GM21381 (cell line): Measurements from ENCODE around the gene C1GALT1.
"Not testable (repeated sequence)": the region's sequence is repeated elsewhere in the genome, so short reads cannot be mapped to it uniquely, and the experiment has no call there.

Experiments
- ATAC-seq: cut with Tn5 transposase; IDR thresholded peaks from one replicate; pipeline ENCODE4 v1.9.1; 2021; ENCODE audit warnings: mild to moderate bottlenecking, moderate library complexity; ENCODE audit not compliant: unreplicated experiment

Gene C1GALT1

DNA sequence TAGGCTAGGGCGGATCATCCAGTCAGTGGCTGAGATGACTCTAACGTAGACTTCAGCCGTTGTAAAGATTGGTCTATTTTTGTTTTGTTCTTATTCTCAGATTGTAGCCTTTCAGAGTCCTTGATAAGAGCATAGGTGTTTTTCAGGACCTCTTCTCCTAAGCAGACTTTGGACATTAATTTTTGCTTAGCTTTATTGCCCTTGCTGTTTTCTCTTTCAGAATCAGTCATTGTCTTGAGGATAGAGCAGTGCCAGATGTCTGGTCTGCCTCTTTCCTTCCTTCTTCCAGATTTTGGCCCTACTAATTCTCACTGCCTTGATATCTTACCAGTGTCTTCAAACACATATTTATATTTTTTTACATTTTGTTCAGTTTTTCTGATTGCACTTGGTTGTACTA is 49.5 kb downstream of the C1GALT1 start:
- no peak for ATAC-seq

DNA sequence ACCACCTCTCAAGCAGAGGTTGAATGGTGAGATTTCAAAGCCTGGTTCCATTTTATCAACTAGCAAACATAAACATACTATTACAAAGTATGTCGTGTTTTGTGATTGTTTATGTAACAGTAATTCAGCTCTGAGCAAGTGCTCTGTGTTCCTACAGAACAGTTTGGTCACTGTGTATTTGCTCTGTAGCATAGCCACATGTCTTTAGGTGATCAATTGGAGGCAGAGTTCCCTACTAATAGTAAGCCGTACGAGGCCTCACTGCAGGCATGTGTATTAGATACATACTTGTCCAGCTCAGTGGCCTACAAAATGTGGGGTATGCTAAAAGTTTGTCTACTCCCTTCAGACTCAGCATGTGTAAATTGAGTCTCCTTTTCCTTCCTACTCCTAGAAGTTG is 53.0 kb downstream of the C1GALT1 start:
- no peak for ATAC-seq

DNA sequence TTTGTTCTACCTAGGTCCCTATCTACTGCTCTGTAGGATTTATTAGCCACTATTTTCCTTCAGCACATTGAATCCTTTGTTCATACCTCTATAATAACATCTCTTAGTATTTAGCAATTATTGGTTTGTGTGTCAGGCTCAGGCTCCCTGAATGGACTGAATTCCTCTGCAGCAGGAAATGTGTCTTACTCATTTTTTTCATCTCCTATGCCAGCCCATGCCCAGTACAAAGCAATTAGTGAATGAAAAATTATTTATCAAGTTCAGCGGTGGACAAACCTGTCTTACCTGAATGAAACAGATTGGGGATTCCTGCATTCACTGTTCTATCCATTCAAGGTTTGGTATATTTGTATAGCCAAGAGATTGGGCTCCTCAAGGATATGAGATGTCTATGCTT is 53.7 kb downstream of the C1GALT1 start:
- ATAC-seq: no peak

DNA sequence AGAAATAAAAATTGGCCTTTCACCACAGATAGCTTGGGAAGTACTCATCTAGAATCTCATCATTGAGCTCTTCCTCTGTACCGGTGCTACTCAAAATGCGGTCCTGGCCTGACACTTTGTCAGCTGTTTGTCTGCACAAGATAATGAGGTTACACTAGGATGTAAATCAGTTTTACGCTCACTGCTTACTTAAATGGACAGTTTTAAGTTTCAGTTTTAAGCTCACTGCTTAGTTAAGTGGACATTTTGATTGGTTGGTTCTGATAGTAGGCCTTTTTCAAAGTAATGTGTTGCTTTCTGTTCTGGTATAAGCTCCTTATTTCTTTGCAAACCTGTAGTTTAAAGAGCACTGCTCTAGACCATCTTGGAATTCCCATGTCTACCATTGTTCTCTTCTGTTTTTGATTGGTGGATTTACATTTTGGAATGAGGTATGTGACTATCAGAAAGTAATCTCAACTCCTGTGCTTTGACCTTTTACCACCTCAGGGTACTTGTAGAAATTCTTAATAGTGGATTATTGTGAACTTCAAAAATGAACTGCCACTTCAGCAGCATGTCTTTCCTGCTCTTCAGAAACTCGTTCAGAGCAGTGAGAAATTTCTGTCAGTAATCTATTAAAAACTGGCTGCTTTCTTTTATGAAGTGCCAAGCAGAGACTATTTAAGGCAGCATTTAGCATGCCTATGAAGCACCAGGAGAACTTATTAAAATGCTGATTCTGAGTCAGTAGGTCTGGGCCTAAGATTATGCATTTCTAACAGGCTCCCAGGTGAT is 55.0 kb downstream of the C1GALT1 start:
- no peak for ATAC-seq

DNA sequence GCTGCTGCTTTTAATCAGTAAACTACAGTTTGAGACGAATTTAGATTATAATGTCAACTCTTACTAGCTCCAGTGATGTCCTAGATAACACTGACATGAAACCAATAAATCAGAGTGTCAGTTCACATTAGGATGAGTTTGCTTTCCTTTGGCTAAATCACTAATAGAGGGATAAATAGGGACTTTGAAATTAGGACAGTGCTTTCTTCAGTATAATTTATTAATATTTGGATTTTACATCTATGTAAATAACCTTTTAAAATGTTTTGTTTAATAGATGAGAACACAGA is 55.6 kb downstream of the C1GALT1 start:
- ATAC-seq: no peak

DNA sequence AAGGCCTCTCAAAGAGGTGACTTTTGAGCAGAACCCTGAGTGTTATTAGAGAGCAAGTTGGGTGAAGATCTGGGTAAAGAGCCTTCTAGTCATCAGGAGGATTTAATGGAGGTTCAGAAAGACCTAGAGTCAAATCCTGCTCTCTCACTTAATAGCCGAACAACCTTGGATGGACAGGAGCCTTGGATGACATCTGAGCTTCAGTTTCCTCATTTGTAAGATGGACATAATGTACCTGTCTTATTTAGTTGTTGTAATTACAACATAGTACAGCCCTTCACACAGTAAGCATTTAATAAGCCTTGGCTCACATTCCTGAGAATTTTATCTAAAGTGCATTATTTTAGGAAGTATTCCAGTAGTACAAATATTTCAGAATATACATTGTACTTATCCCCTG is 57.0 kb downstream of the C1GALT1 start:
- no peak for ATAC-seq

DNA sequence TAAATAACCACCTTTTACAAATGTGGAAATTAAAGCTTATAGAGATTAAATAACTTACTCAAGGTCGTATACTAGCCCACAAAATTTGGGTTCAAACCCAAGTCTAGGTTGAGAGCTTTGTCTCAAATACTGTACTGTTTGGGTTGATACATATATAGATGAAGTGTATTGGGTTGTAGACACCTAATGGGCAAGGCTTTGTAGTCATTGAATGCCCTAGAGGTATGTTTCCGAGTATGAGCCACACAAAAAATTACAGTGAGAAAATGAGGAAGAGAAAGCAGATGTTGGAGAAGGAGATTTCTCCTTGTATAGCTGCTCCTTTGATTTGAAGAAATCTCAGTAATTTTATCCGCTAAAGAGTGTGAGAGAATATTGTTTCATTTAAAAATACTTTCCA is 60.6 kb downstream of the C1GALT1 start:
- ATAC-seq: no peak

DNA sequence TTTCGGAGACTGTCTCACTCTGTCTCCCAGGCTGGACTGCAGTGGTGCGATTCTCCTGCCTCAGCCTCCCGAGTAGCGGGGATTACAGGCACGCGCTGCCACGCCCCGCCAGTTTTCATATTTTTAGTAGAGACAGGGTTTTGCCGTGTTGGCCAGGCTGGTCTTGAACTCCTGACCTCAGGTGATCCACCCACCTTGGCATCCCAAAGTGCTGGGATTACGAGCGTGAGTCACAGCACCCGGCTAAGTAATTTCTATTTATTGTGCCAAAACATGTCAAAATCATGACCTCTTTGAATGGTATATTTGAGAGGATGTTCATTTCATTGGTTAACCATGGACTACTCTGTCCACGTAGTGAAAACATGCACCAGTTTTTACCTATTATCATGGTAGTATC is 62.9 kb downstream of the C1GALT1 start:
- not testable (repeated sequence) for ATAC-seq

DNA sequence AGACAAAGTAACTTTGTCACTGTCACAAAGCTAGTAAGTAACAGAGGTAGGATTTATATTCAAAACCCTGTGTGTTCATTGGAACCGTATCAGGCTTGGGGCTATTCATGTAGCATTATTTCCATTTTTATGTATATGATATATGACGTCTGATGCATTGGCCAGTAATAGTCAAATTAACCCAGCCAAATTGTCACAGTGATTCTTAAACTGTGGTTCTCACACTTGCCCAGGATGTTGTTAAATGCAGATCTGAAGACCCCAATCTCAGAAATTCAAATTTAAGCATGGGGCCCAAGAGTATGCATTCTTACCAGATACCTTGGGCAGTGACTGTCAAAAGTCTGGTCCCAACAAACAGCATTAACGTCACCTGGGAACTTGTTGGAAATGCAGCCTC is 63.9 kb downstream of the C1GALT1 start:
- ATAC-seq: no peak

DNA sequence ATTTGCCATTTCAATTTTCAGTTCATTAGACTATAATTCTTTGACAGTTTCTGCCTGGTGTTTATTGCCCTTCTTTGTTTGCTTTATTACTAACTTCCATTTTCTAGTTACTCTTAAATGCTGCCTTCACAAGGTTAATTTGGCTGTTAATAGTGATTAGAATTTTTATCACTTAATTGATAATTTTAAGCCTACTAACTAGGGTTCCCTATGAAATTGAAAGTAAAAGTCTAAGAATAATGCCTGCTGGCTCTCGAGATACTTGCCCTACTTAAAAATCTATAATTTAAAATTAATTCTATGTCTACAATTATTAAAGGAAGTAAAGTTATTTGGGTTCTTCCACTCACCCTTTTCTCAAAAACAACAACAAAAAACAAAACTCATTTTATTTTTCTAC is 65.3 kb downstream of the C1GALT1 start:
- ATAC-seq: no peak

DNA sequence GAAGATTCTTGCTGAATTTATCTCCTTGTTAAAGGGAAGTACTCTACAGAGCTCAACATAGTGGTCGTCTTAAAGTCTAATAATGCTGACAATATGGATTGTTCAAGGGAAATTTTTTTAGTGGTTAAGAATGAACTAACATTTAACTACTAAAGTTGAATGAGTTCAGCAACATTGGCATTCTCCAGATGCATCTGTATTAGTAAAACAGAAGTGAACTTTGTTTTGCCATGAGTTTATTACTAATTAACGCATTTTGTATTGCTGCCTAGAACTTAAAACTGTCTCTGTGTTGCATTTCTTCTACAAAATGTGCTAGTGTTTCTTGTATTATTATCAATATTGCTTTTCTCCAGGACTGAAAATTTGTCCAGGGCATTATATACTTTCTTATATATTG is 67.5 kb downstream of the C1GALT1 start:
- no peak for ATAC-seq

DNA sequence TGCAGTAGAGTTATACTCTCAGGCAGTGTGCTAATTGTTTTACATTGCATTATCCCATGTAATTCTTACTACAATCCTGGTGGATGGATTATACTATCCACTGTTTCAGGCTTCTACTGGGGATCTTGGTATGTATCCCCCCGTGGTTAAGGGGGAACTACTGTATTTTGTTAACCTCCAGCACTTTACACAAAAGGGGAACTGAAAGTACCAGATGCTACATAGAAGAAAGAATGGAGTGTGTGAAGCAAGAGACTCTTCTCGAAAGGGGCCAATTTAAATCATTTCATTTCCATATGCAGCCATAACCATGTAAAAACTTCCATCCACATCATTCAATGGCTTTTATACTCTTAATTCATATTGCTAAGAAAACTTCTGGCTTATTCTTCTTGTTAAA is 69.4 kb downstream of the C1GALT1 start:
- peak; percentile 90 for ATAC-seq

DNA sequence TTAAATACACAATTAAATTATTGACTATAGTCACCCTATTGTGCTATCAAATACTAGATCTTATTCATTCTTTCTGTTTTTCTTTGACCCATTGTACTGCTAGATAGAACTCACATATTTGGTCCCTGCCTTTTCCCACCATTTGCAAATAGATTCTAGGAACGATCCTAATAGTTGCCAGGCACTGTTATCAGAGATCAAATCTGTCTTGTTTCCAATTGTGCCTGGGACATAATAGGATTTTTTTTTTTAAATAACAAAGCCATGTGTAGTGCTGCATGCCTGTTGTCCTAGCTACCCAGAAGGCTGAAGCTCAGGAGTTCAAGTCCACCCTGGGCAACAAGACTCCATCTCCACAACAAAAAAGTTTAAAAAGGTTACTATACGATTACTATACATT is 72.0 kb downstream of the C1GALT1 start:
- ATAC-seq: no peak

DNA sequence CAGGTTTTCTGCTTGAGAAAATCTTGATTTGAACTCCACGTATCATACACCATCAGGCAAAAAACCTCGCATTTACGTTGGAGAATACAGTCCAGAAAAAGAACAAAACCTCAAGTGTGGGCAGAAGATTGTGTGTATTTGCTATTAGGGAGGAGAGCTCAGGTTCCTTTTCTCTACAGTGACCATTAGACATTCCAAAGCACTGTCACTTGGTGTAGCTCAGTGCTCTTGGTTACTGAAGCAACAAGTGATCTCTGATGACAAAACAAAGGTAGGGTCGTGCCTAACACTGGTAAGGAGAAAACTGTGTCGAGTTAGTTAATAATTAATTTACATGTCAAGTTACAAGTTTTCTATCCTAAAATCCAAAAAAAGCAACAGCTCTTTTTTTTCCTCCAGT is 72.6 kb downstream of the C1GALT1 start:
- no peak for ATAC-seq

DNA sequence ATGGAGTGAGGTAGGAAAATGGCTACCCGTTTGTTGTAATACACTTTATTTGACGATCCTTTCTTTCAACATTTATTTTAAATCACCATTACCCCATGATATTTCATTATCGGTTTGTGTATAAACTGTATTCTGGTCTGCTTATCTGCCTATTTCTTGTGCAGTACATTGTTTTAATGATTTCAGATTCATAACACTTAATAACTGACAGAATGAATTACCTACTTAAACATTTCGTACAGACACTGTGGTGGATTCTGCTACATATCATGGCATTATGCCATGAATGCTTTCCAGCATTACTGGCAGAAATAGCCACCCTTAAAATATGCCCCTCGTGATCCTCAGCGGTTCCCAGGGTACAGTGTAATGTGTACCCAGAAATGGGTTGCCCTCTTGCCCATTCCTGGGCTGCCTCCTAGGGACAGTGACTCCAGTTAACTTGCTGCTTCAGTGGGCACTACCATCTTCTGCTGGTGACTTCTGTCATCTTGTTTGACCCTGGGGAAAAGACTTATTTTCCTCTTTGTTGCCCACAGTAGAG is 74.5 kb downstream of the C1GALT1 start:
- ATAC-seq: no peak

DNA sequence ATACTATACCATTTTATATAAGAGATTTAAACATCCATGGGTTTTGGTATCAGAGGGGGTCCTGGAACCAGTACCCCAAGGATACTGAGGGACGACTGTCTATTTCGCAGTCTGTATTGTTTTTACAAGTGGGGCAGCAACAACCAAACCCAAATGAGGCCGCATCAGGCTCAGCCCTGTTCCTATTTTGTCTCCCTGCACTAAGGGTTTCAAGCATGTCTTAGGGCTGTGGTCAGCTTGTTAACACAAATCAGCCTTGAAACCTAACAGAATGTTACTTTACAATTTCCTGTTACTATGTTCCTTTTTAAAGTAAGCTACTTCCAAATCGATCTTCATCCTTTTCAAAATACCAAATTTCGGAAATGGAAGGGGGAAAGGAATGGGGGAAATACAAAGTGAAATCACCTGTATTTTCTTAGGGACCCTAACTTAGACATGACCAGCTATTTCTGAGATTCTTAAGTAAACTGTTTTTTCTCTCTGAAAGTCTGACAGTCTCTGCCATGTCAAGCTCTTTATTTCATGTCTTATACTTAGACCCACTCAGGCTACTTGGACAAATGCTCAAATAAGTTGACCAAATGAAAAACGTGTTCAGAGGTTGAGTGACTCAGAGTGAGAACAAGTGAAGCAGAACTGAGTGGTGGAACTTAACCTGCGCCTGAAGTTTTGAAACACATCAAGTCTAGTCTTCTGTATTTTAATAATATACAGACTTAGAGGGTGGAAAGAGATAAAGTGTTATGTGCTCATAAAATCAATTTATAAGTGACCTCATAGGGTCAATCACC is 75.8 kb downstream of the C1GALT1 start:
- ATAC-seq: peak; percentile 85

DNA sequence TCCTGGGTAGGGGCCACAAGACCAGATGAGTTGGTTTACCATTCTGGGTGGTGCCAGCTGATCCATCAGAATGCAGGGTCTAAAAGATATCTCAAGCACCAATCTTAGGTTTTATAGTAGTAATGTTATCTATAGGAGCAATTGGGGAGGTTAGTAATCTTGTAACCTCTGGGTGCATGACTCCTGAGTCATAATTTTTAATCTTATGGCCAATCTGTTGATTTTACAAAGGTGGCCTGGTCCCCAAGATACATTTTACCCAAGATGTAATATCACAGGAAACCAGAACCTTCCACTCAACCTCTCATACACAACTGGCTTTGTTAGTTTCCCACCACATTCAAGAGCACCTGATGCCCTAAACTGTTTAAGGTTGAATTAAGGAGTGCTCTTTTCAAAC is 79.5 kb downstream of the C1GALT1 start:
- ATAC-seq: no peak

DNA sequence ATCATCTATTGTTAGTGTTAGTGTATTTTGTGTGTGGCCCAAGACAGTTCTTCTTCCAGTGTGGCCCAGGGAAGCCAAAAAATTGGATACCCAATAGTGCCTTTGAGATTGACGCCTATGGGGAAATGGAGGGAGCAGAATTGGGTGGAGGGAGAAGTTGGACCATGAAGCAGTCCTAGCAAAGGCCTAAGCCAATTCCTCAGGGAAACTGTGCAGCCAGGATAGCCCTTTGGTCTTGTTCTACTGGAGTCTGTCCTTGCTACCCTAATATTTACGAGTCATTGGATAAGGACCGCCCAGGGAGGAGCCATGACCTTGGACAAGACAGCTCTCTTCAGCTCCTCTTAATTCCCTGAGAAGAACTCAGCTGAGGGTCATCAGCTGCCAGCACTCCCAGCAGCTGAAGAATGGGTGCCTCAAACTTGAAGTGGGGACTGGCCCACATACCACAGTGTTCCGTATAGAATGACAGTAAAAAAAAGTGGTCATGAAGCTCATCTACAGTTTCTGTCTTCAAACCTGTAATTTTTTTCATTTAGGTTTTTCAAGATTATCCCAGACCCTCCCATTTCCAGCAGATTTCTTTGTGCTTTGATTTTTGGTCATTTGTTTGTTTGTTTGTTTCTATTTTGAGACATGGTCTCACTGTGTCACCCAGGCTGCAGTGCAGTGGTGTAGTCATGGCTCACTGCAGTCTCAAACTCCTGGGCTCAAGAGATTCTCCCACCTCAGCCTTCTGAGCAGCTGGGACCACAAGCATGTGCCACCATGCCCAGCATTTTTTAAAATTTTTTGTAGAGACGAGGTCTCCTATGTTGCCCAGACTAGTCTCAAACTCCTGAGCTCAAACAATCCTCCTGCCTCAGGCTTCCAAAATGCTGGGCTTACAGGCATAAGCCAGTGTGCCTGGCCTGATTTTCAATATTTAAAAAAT is 81.2 kb downstream of the C1GALT1 start:
- no peak for ATAC-seq

DNA sequence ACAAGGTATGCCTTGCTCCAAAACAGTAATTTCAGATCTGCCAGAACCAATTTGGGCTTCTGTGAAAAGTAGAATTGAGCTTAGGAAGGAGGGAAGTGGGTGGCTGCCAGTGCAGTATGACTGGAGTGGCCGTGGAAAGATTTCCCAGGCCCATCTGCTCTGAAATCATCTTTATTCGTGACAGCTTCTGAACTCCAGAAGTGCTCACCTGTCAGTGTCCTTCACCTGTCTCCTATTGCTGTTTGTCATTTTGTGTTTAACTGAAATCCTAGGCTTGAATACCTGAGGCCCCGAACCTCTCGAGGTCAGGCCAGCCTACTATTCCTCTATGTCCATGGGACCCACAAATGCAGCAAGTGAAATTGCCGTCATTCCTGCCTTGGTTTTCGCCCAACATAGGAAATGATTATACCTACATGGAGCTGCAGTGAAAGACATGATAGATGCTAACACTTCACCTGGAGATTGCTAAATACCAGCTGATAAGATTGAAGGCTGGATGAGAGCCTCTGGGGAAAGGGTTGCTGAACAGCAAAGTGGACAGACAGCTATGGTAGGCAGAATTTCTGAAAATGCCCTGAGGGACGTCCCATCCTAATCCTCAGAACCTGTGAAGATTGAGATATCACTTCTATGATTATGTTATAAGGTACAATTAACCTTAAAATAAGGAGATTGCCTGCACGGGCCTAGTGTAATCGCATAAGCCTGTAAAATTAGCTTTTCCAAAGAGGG is 82.1 kb downstream of the C1GALT1 start:
- no peak for ATAC-seq
